ENCODE results near the gene HNRNPA3.

Gene HNRNPA3

DNA sequence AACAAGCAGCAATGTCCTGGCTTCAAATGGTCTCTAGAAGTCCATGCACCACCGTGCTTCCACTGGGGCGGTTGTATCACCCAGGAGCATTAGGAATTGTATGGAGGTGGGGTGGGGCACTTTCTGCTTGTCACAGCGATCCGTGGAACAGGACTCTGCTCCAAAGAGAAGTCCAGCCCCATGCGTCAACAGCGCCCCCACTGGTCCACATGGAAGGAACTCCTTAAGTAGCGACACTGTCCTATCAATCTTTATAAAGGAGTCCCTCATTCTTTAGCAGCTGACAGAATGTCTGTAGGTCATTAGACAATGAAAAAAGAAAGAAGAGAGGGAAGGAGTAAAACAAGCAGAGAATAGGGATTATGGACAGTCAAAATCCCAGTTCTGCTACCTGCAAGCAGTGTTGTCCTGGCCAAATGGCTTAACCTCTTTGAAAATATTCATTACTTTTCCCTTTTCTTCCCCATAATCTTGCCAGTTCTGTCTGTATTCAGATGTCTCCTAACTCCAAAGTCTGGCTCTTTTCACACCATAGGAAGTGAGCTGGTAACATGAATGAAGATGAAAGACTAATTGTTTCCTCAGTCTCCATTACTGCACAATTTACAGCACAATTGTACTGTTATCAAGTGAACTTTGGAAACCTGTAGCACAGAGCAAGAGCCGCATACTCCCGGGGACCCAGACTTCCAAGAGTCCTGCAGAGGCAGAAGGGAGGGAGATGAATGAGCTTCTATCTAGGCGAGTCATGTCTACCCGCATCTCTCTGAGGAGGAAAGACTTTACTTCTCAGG lies 42.0 kb downstream of the HNRNPA3 start:
- H3F3A ChIP-seq (ENCODE audit: insufficient read depth), result no peaks in the 10 kb centered on the region
- no peak overlapping the region for H3K4me2 ChIP-seq (ENCODE audit: low read depth, low read length, poor library complexity, severe bottlenecking)
- H3K27ac ChIP-seq (ENCODE audit: low read depth, low read length), result no peak overlapping the region
- peaks cover 3% of the 10 kb centered on the region; the same call in 1 of the 2 replicates for H3K36me3 ChIP-seq (ENCODE audit: low read length)
- TF ChIP-seq, protein P1, sequence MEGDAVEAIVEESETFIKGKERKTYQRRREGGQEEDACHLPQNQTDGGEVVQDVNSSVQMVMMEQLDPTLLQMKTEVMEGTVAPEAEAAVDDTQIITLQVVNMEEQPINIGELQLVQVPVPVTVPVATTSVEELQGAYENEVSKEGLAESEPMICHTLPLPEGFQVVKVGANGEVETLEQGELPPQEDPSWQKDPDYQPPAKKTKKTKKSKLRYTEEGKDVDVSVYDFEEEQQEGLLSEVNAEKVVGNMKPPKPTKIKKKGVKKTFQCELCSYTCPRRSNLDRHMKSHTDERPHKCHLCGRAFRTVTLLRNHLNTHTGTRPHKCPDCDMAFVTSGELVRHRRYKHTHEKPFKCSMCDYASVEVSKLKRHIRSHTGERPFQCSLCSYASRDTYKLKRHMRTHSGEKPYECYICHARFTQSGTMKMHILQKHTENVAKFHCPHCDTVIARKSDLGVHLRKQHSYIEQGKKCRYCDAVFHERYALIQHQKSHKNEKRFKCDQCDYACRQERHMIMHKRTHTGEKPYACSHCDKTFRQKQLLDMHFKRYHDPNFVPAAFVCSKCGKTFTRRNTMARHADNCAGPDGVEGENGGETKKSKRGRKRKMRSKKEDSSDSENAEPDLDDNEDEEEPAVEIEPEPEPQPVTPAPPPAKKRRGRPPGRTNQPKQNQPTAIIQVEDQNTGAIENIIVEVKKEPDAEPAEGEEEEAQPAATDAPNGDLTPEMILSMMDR (IDR thresholded peaks at IDR 0.05; ENCODE audit: insufficient read depth, low read length, poor library complexity, severe bottlenecking), result peak; percentile 44
- TF ChIP-seq EZH2phosphoT487 (conservative IDR thresholded peaks at IDR 0.05; ENCODE audit: low read length), result no peak
- H4K20me1 ChIP-seq (ENCODE audit: low read depth, low read length), result peaks cover 49% of the 10 kb centered on the region; the same call in 1 of the 2 replicates
- no peak overlapping the region for H3K4me3 ChIP-seq (ENCODE audit: insufficient read depth, low read length, poor library complexity, severe bottlenecking)
- H3K27me3 ChIP-seq (ENCODE audit: low read length), result no peaks in the 10 kb centered on the region
- H3K79me2 ChIP-seq (ENCODE audit: insufficient read depth, low read length), result peaks cover 100% of the 10 kb centered on the region
- no peaks in the 10 kb centered on the region for H3K9me2 ChIP-seq (replicated peaks; ENCODE audit: insufficient read depth, low read length)
- no peak overlapping the region for H2AFZ ChIP-seq (ENCODE audit: low read depth, low read length, severe bottlenecking)
- H3K9me3 ChIP-seq (ENCODE audit: insufficient read depth, low read length), result no peaks in the 10 kb centered on the region
- H3K9ac ChIP-seq (ENCODE audit: low read length), result no peak overlapping the region

DNA sequence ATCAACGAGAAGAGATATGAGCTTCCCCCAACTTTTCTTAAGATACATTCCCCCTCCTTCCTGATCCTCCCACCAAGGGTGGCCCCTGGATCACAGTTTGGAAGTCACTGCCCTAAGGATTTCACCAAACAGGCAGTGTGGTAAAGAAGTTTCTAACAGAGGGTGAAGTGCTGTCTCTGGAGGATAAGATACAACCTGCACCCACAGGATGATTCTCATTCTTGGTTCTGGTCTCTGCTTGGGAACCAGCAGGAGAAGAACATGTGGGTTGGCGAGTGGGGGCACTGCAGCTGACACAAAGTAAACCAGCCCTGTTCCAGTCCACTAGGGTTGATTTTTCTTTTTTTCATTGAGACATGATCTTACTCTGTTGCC lies 42.6 kb downstream of the HNRNPA3 start:
- H4K20me1 ChIP-seq (ENCODE audit: low read depth, low read length), result peaks cover 52% of the 10 kb centered on the region; the same call in 1 of the 2 replicates
- H3K4me3 ChIP-seq (ENCODE audit: insufficient read depth, low read length, poor library complexity, severe bottlenecking), result no peak overlapping the region
- peaks cover 3% of the 10 kb centered on the region; the same call in 1 of the 2 replicates for H3K36me3 ChIP-seq (ENCODE audit: low read length)
- no peaks in the 10 kb centered on the region for H3K9me3 ChIP-seq (ENCODE audit: insufficient read depth, low read length)
- no peak overlapping the region for H3K27ac ChIP-seq (ENCODE audit: low read depth, low read length)
- H3K27me3 ChIP-seq (ENCODE audit: low read length), result no peaks in the 10 kb centered on the region
- no peak for TF ChIP-seq EZH2phosphoT487 (conservative IDR thresholded peaks at IDR 0.05; ENCODE audit: low read length)
- TF ChIP-seq, protein P1 (IDR thresholded peaks at IDR 0.05; ENCODE audit: insufficient read depth, low read length, poor library complexity, severe bottlenecking), result no peak
- H3F3A ChIP-seq (ENCODE audit: insufficient read depth), result no peaks in the 10 kb centered on the region
- no peak overlapping the region for H3K4me2 ChIP-seq (ENCODE audit: low read depth, low read length, poor library complexity, severe bottlenecking)
- peaks cover 100% of the 10 kb centered on the region for H3K79me2 ChIP-seq (ENCODE audit: insufficient read depth, low read length)
- H3K9ac ChIP-seq (ENCODE audit: low read length), result no peak overlapping the region
- no peak overlapping the region for H2AFZ ChIP-seq (ENCODE audit: low read depth, low read length, severe bottlenecking)
- H3K9me2 ChIP-seq (replicated peaks; ENCODE audit: insufficient read depth, low read length), result no peaks in the 10 kb centered on the region

DNA sequence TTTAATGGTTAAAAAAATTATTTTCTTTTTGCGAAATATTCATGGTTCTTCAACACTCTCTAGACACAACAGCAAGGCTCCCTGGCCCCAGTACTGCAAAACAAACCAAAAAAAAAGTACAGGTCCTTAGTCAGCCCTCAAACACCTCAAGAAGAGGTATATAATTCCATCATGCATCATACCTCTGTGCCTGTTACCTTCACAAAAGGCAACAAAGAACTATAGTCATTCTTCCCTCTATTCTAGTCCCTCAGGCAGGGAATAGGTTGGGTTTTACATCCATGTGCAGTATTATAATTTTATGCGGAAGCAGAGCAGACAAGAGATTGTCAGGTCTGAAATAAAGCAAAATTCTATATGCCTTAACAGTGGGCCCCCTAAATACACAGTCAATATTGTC lies 43.4 kb downstream of the HNRNPA3 start:
- H3K79me2 ChIP-seq (ENCODE audit: insufficient read depth, low read length), result peaks cover 100% of the 10 kb centered on the region
- no peak overlapping the region for H3K4me2 ChIP-seq (ENCODE audit: low read depth, low read length, poor library complexity, severe bottlenecking)
- H3K36me3 ChIP-seq (ENCODE audit: low read length), result peaks cover 3% of the 10 kb centered on the region; the same call in 1 of the 2 replicates
- peaks cover 48% of the 10 kb centered on the region; the same call in 1 of the 2 replicates for H4K20me1 ChIP-seq (ENCODE audit: low read depth, low read length)
- H3F3A ChIP-seq (ENCODE audit: insufficient read depth), result no peaks in the 10 kb centered on the region
- H2AFZ ChIP-seq (ENCODE audit: low read depth, low read length, severe bottlenecking), result no peak overlapping the region
- H3K27me3 ChIP-seq (ENCODE audit: low read length), result no peaks in the 10 kb centered on the region
- no peaks in the 10 kb centered on the region for H3K9me2 ChIP-seq (replicated peaks; ENCODE audit: insufficient read depth, low read length)
- H3K4me3 ChIP-seq (ENCODE audit: insufficient read depth, low read length, poor library complexity, severe bottlenecking), result no peak overlapping the region
- TF ChIP-seq, protein P1 (IDR thresholded peaks at IDR 0.05; ENCODE audit: insufficient read depth, low read length, poor library complexity, severe bottlenecking), result no peak
- no peak for TF ChIP-seq EZH2phosphoT487 (conservative IDR thresholded peaks at IDR 0.05; ENCODE audit: low read length)
- no peaks in the 10 kb centered on the region for H3K9me3 ChIP-seq (ENCODE audit: insufficient read depth, low read length)
- H3K9ac ChIP-seq (ENCODE audit: low read length), result no peak overlapping the region
- no peak overlapping the region for H3K27ac ChIP-seq (ENCODE audit: low read depth, low read length)
